DOHH2 (cell line): ENCODE results near the gene BMS1.
"Not testable (repeated sequence)": the region's sequence is repeated elsewhere in the genome, so short reads cannot be mapped to it uniquely, and the experiment has no call there.

Experiments used
- H3F3A ChIP-seq: fragments of 200-600 bp; sonication (generic), shearing (Covaris generic); 2 replicates; pipeline ENCODE4 v1.6.0; 2016; ENCODE audit warnings: antibody characterized with exemption, mild to moderate bottlenecking; ENCODE audit not compliant: control insufficient read depth, insufficient read depth
- H3K27ac ChIP-seq: fragments of 200-600 bp; sonication (generic); 2 replicates; pipeline ENCODE4 v1.5.1; 2014; ENCODE audit warnings: low read depth, mild to moderate bottlenecking, low read length, moderate library complexity
- H3K27me3 ChIP-seq: fragments of 200-600 bp; sonication (generic); 2 replicates; pipeline ENCODE4 v1.6.1; 2014; ENCODE audit warnings: mild to moderate bottlenecking, low read length, mixed read lengths; ENCODE audit not compliant: control insufficient read depth
- H3K36me3 ChIP-seq: fragments of 200-600 bp; sonication (generic); 2 replicates; pipeline ENCODE4 v1.6.1; 2014; ENCODE audit warnings: mild to moderate bottlenecking, low read length, moderate library complexity, mixed read lengths; ENCODE audit not compliant: control insufficient read depth
- H3K4me1 ChIP-seq: fragments of 200-600 bp; sonication (generic); 2 replicates; pipeline ENCODE4 v1.6.1; 2014; ENCODE audit warnings: mild to moderate bottlenecking, low read length, mixed read lengths; ENCODE audit not compliant: control insufficient read depth
- H3K4me2 ChIP-seq: fragments of 200-600 bp; sonication (generic); 2 replicates; pipeline ENCODE4 v1.6.0; 2014; ENCODE audit warnings: mild to moderate bottlenecking, low read length, moderate library complexity
- H3K4me3 ChIP-seq: fragments of 200-600 bp; sonication (generic); 2 replicates; pipeline ENCODE4 v1.5.1; 2014; ENCODE audit warnings: mild to moderate bottlenecking, low read length, mixed read lengths
- H3K79me2 ChIP-seq: fragments of 200-600 bp; sonication (generic); 2 replicates; pipeline ENCODE4 v1.6.1; 2014; ENCODE audit warnings: mild to moderate bottlenecking, low read length, mixed read lengths; ENCODE audit not compliant: control insufficient read depth
- H3K9me2 ChIP-seq: fragments of 200-600 bp; sonication (generic); replicated peaks from 2 replicates; pipeline ENCODE4 v1.6.1; 2014; ENCODE audit warnings: mild to moderate bottlenecking, low read length, mixed read lengths; ENCODE audit not compliant: control insufficient read depth
- H3K9me3 ChIP-seq: fragments of 200-600 bp; sonication (generic); 2 replicates; pipeline ENCODE4 v1.6.1; 2014; ENCODE audit warnings: antibody characterized with exemption, low read length, mixed read lengths; ENCODE audit not compliant: control insufficient read depth, insufficient read depth
- H4K20me1 ChIP-seq: fragments of 200-600 bp; sonication (generic); 2 replicates; pipeline ENCODE4 v1.6.0; 2014; ENCODE audit warnings: low read depth, mild to moderate bottlenecking, antibody characterized with exemption, low read length, moderate library complexity; ENCODE audit not compliant: control insufficient read depth, insufficient read depth
- EZH2phosphoT487 ChIP-seq: fragments of 200-600 bp; sonication (generic); IDR thresholded peaks from 2 replicates; pipeline ENCODE4 v1.6.1; 2017; ENCODE audit warnings: borderline replicate concordance, mild to moderate bottlenecking, antibody characterized with exemption, low read length, moderate library complexity, mixed read lengths
- TF ChIP-seq, protein P1 (sequence below): fragments of 200-600 bp; sonication (generic); IDR thresholded peaks from one replicate; pipeline ENCODE4 v1.5.1; 2014; ENCODE audit warnings: antibody characterized with exemption, mild to moderate bottlenecking, low read depth, low read length; ENCODE audit not compliant: poor library complexity, severe bottlenecking

BMS1 gene

DNA sequence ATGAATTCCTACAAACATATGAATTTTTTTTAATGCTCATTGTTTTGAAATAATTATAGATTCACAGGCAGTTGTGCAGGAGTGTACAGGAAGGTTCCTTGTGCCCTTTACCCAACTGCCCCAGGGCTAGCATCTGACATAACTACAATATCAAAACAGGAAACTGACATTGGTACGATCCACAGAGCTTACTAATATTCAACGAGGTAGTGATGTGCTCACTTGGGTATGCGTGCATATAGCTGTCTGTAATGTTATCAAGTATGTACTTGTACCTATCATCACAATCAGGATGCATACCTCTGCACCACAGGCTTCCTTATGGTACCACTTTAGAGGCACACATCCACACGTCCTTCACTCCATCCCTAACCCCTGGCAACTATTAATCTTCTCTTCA lies 68.3 kb downstream of the BMS1 start:
- Histone ChIP-seq H3K79me2 (no peaks in the 10 kb centered on the region), H3K27ac (no peak overlapping the region)

DNA sequence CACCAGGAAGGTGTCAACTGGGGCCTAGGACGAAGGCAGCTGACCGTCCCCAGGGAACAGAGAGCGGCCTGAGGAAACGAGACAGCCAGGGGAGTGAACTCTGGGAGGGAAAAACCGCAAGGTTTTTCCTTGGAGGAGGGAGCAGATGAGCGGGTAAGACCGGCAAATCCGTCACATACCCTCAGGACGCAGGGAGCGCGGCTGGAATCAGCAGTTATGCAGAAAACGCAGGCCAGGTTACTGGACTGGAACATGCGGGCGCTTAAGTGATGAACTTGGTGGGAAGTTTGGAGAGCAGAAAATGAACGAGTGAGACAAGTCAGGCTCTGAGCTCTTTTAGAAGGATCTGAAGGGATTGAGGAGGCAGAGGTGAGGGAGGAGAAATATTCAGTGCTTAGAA lies 76.7 kb downstream of the BMS1 start:
- TF ChIP-seq, protein P1, sequence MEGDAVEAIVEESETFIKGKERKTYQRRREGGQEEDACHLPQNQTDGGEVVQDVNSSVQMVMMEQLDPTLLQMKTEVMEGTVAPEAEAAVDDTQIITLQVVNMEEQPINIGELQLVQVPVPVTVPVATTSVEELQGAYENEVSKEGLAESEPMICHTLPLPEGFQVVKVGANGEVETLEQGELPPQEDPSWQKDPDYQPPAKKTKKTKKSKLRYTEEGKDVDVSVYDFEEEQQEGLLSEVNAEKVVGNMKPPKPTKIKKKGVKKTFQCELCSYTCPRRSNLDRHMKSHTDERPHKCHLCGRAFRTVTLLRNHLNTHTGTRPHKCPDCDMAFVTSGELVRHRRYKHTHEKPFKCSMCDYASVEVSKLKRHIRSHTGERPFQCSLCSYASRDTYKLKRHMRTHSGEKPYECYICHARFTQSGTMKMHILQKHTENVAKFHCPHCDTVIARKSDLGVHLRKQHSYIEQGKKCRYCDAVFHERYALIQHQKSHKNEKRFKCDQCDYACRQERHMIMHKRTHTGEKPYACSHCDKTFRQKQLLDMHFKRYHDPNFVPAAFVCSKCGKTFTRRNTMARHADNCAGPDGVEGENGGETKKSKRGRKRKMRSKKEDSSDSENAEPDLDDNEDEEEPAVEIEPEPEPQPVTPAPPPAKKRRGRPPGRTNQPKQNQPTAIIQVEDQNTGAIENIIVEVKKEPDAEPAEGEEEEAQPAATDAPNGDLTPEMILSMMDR: no peak
- no peak for TF ChIP-seq EZH2phosphoT487

More for the DNA sequence above, 68.3 kb downstream of the BMS1 start:
- H3K4me2 ChIP-seq: no peak overlapping the region
- peaks cover 10% of the 10 kb centered on the region for H3K27me3 ChIP-seq
- H3F3A ChIP-seq: no peaks in the 10 kb centered on the region
- no peaks in the 10 kb centered on the region for H3K9me2 ChIP-seq
- no peaks in the 10 kb centered on the region for H3K36me3 ChIP-seq
- no peaks in the 10 kb centered on the region for H4K20me1 ChIP-seq
- no peak overlapping the region for H3K4me3 ChIP-seq
- no peaks in the 10 kb centered on the region for H3K9me3 ChIP-seq
- TF ChIP-seq, protein P1: no peak
- TF ChIP-seq EZH2phosphoT487: no peak
- no peaks in the 10 kb centered on the region for H3K4me1 ChIP-seq

DNA sequence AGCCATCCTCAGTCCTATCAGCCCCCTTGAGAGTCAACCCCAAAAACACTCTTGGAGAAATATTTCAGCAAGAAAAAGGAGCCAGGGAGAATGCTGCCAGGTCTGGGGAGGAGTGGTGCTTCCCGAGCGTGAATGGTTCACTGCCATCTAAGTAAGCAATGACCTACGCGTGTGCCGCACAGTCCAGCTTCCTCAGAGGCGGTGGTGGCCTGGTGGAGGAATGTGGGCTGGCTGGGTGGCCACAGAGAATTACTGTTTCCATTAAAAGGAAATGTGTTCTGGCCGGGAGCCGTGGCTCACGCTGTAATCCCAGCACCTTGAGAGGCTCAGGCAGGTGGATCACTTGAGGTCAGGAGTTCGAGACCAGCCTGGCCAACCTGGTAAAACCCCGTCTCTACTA lies 77.4 kb downstream of the BMS1 start:
- H3K79me2 ChIP-seq, H3K36me3 ChIP-seq, H4K20me1 ChIP-seq, H3F3A ChIP-seq, H3K4me3 ChIP-seq, H3K27ac ChIP-seq, H3K9me3 ChIP-seq, H3K4me2 ChIP-seq, H3K27me3 ChIP-seq, H3K9me2 ChIP-seq, H3K4me1 ChIP-seq: not testable (repeated sequence)

More for the DNA sequence above, 76.7 kb downstream of the BMS1 start:
- H3K4me3 ChIP-seq: no peak overlapping the region
- no peak overlapping the region for H3K4me2 ChIP-seq
- no peaks in the 10 kb centered on the region for H3K79me2 ChIP-seq
- H3K9me2 ChIP-seq: no peaks in the 10 kb centered on the region
- H3K27me3 ChIP-seq: 0 out of 2 replicates have a peak, but pooled peaks cover 2% of the 10 kb centered on the region
- no peaks in the 10 kb centered on the region for H3K36me3 ChIP-seq
- H3K9me3 ChIP-seq: no peaks in the 10 kb centered on the region
- H3K27ac ChIP-seq: no peak overlapping the region
- no peaks in the 10 kb centered on the region for H3K4me1 ChIP-seq
- H3F3A ChIP-seq: no peaks in the 10 kb centered on the region
- no peaks in the 10 kb centered on the region for H4K20me1 ChIP-seq

DNA sequence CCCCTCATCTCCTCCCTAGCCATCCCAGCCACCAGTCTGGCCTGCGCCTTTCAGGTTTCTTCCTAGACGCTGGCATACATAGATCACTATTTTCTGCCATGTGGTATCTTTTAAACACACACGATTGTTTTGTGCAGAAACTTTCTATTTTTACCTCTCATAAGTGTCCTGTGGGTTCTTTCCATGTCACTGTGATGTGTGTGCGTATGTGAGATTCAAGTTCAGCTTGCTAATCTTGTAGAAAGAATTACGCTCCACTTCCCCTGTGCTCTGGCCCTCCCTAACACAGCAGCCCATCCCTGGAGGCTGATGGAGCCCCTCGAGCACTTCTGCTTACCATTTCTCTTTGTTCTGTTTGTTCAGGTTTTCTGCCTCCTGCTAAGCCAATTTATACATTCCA lies 80.2 kb downstream of the BMS1 start:
- not testable (repeated sequence) for H3K27me3 ChIP-seq, H3K27ac ChIP-seq, H3K4me3 ChIP-seq, H3K9me2 ChIP-seq, H3K36me3 ChIP-seq, H3K4me2 ChIP-seq, H3K4me1 ChIP-seq, H3K79me2 ChIP-seq, H3K9me3 ChIP-seq, H4K20me1 ChIP-seq, H3F3A ChIP-seq
